Astrocyte (in vitro differentiated cells and primary cell): Measurements from ENCODE around the gene TMEM161B. TPM values are rescaled to one million over a fixed set of nuclear protein-coding genes. Genes with fewer than 3 reads are reported as not detected.
"Not testable (repeated sequence)": the region's sequence is repeated elsewhere in the genome, so short reads cannot be mapped to it uniquely, and the experiment has no call there.

Experiments used
- DNase-seq: peaks from one replicate; pipeline ENCODE4 v3.0.0-alpha.2; 2010; ENCODE audit warnings: low read depth
- FAIRE-seq: peaks from 2 replicates; lab custom pipeline; 2011; peaks lifted over from hg19 to GRCh38; lab: Jason Lieb, UNC
- H2AFZ ChIP-seq: 2 replicates; pipeline ENCODE4 v1.6.0; 2012; ENCODE audit warnings: low read depth, low read length, inconsistent platforms
- H3K27ac ChIP-seq: 2 replicates; pipeline ENCODE4 v1.5.1; 2011; ENCODE audit warnings: low read depth, low read length, inconsistent platforms
- H3K27me3 ChIP-seq: 2 replicates; pipeline ENCODE4 v1.6.0; 2011; ENCODE audit warnings: low read length, inconsistent platforms; ENCODE audit not compliant: insufficient read depth
- H3K36me3 ChIP-seq: 2 replicates; pipeline ENCODE4 v1.5.1; 2011; ENCODE audit warnings: low read length, inconsistent platforms; ENCODE audit not compliant: insufficient read depth
- H3K4me1 ChIP-seq: 2 replicates; pipeline ENCODE4 v1.5.1; 2011; ENCODE audit warnings: low read length, inconsistent platforms; ENCODE audit not compliant: insufficient read depth
- H3K4me2 ChIP-seq: 2 replicates; pipeline ENCODE4 v1.6.0; 2012; ENCODE audit warnings: low read length, inconsistent platforms
- H3K4me3 ChIP-seq: 2 replicates; pipeline ENCODE4 v1.5.1; 2011; ENCODE audit warnings: low read depth, mild to moderate bottlenecking, low read length, inconsistent platforms; ENCODE audit not compliant: insufficient read depth
- H3K79me2 ChIP-seq: 2 replicates; pipeline ENCODE4 v1.6.0; 2012; ENCODE audit warnings: mild to moderate bottlenecking, low read length, inconsistent platforms; ENCODE audit not compliant: insufficient read depth
- H3K9ac ChIP-seq: 2 replicates; pipeline ENCODE4 v1.6.0; 2012; ENCODE audit warnings: mild to moderate bottlenecking, low read length, inconsistent platforms
- H3K9me3 ChIP-seq: 2 replicates; pipeline ENCODE4 v1.5.1; 2012; ENCODE audit warnings: low read depth, mild to moderate bottlenecking, low read length, inconsistent platforms; ENCODE audit not compliant: insufficient read depth
- H4K20me1 ChIP-seq: 2 replicates; pipeline ENCODE4 v1.6.0; 2012; ENCODE audit warnings: low read length, inconsistent platforms; ENCODE audit not compliant: insufficient read depth
- H3K27ac Mint-ChIP-seq: one replicate; pipeline ENCODE4 v1.8.0; 2021; ENCODE audit warnings: mild to moderate bottlenecking, mixed read lengths; ENCODE audit not compliant: unreplicated experiment
- H3K27me3 Mint-ChIP-seq: one replicate; pipeline ENCODE4 v1.8.0; 2021; ENCODE audit warnings: low read depth, mixed read lengths; ENCODE audit not compliant: unreplicated experiment
- H3K36me3 Mint-ChIP-seq: one replicate; pipeline ENCODE4 v1.8.0; 2021; ENCODE audit warnings: low read depth, mixed read lengths; ENCODE audit not compliant: unreplicated experiment
- H3K4me1 Mint-ChIP-seq: one replicate; pipeline ENCODE4 v1.8.0; 2021; ENCODE audit warnings: low read depth, mixed read lengths; ENCODE audit not compliant: unreplicated experiment
- H3K4me3 Mint-ChIP-seq: one replicate; pipeline ENCODE4 v1.8.0; 2021; ENCODE audit warnings: mild to moderate bottlenecking, moderate library complexity, mixed read lengths; ENCODE audit not compliant: unreplicated experiment
- H3K9me3 Mint-ChIP-seq: one replicate; pipeline ENCODE4 v1.8.0; 2021; ENCODE audit warnings: mild to moderate bottlenecking, mixed read lengths; ENCODE audit not compliant: unreplicated experiment
- CTCF ChIP-seq: IDR thresholded peaks from 2 replicates; pipeline ENCODE4 v1.5.1; 2011; ENCODE audit warnings: low read depth, mild to moderate bottlenecking, inconsistent platforms, low read length, moderate library complexity; ENCODE audit not compliant: insufficient read depth
- EZH2 ChIP-seq: IDR thresholded peaks from 2 replicates; pipeline ENCODE4 v1.6.1; 2012; ENCODE audit warnings: mild to moderate bottlenecking, low read length, inconsistent platforms; ENCODE audit not compliant: insufficient read depth
- total RNA-seq: library from RNA; stranded (reverse); gene quantifications from 2 replicates; pipeline ENCODE4 v1.2.1, GENCODE V29; 2021

TMEM161B gene
- total RNA-seq, 1 donor from 2014 or later, result 10.8 TPM

- peaks cover 13% of the 10 kb centered on the region for H3K4me1 ChIP-seq
- peak overlapping the region; percentile 97 for H2AFZ ChIP-seq
- peak overlapping the region; percentile 96 for H3K9ac ChIP-seq
- peaks cover 3% of the 10 kb centered on the region for H3K36me3 ChIP-seq
- peak overlapping the region; percentile 94 for H3K4me2 ChIP-seq
- H3K27ac ChIP-seq, result peak overlapping the region; percentile 47
- FAIRE-seq, result no peak
- H3K79me2 ChIP-seq, result peaks cover 73% of the 10 kb centered on the region
- peak; percentile 12 for DNase-seq
- H4K20me1 ChIP-seq, result peaks cover 7% of the 10 kb centered on the region
- Mint-ChIP-seq H3K4me3 (peak overlapping the region; percentile 98), H3K9me3 (peaks cover 6% of the 10 kb centered on the region), H3K4me1 (peaks cover 8% of the 10 kb centered on the region), H3K27ac (peak overlapping the region; percentile 77), H3K27me3 (no peaks in the 10 kb centered on the region), H3K36me3 (peaks cover 6% of the 10 kb centered on the region)
- peak overlapping the region; percentile 100 for H3K4me3 ChIP-seq
- H3K9me3 ChIP-seq, result no peaks in the 10 kb centered on the region
- TF ChIP-seq EZH2 (no peak), CTCF (no peak)
- no peaks in the 10 kb centered on the region for H3K27me3 ChIP-seq
Measured at GRCh38 chr5:88269222-88269771, 652 bp upstream of the TMEM161B start.

GRCh38 chr5:88264565-88264964 is 4.1 kb downstream of the TMEM161B start:
- H3K27me3 Mint-ChIP-seq, H3K36me3 Mint-ChIP-seq: not testable (repeated sequence)
- peaks cover 99% of the 10 kb centered on the region for H3K79me2 ChIP-seq

GRCh38 chr5:88263349-88263748 is 5.3 kb downstream of the TMEM161B start:
- peaks cover 6% of the 10 kb centered on the region for H3K9me3 Mint-ChIP-seq

More at GRCh38 chr5:88264565-88264964, 4.1 kb downstream of the TMEM161B start:
- peaks cover 16% of the 10 kb centered on the region for H3K4me1 Mint-ChIP-seq
- not testable (repeated sequence) for H3K27me3 ChIP-seq, H3K9ac ChIP-seq, H3K4me3 ChIP-seq, DNase-seq, H3K27ac Mint-ChIP-seq, FAIRE-seq, H2AFZ ChIP-seq, H3K9me3 ChIP-seq, H3K4me2 ChIP-seq, H3K36me3 ChIP-seq, H3K27ac ChIP-seq, H3K4me3 Mint-ChIP-seq, H3K4me1 ChIP-seq, H3K9me3 Mint-ChIP-seq
- peaks cover 35% of the 10 kb centered on the region for H4K20me1 ChIP-seq

More at GRCh38 chr5:88263349-88263748, 5.3 kb downstream of the TMEM161B start:
- H3K4me3 Mint-ChIP-seq, result no peak overlapping the region
- peaks cover 2% of the 10 kb centered on the region for H3K36me3 Mint-ChIP-seq
- FAIRE-seq (peak; percentile 9), DNase-seq (no peak)
- H3K9ac ChIP-seq, result no peak overlapping the region
- H3K79me2 ChIP-seq, result peaks cover 100% of the 10 kb centered on the region
- H3K4me2 ChIP-seq, result no peak overlapping the region
- H3K27ac Mint-ChIP-seq, result no peak overlapping the region
- peaks cover 4% of the 10 kb centered on the region for H3K4me1 ChIP-seq
- H3K4me1 Mint-ChIP-seq, result peaks cover 16% of the 10 kb centered on the region
- no peak overlapping the region for H3K4me3 ChIP-seq
- H3K27me3 Mint-ChIP-seq, result no peaks in the 10 kb centered on the region
- H3K36me3 ChIP-seq, result no peaks in the 10 kb centered on the region
- H3K27ac ChIP-seq, result no peak overlapping the region
- peaks cover 43% of the 10 kb centered on the region for H4K20me1 ChIP-seq
- H3K9me3 ChIP-seq, result no peaks in the 10 kb centered on the region
- no peaks in the 10 kb centered on the region for H3K27me3 ChIP-seq
- H2AFZ ChIP-seq, result no peak overlapping the region
- no peak for TF ChIP-seq CTCF
- TF ChIP-seq EZH2, result no peak
